B cell (primary cell): ENCODE results near the gene DHX9. TPM values are rescaled to one million over a fixed set of nuclear protein-coding genes. Genes with fewer than 3 reads are reported as not detected.

Experiments
- ATAC-seq: fragments of 200-7000 bp; cut with Tn5 transposase; one replicate; pipeline ENCODE4 v1.10.0; 2021; ENCODE audit warnings: low read depth, mild to moderate bottlenecking, moderate number of reproducible peaks, moderate library complexity
- CTCF ChIA-PET: fragments of 350-600 bp; sonication (Branson Sonifier 250); formaldehyde crosslinking; loops from one replicate; lab custom pipeline; 2021; ENCODE audit warnings: antibody characterized with exemption, inconsistent platforms; lab: Charles Lee
- POLR2A ChIA-PET: fragments of 350-600 bp; sonication (Branson Sonifier 250); formaldehyde crosslinking; loops from one replicate; lab custom pipeline; 2021; ENCODE audit warnings: antibody characterized with exemption; lab: Charles Lee
- DNase-seq: peaks from one replicate; pipeline ENCODE4 v3.0.0; 2013
- H2AFZ ChIP-seq: 2 replicates; pipeline ENCODE4 v1.6.1; 2012; ENCODE audit warnings: mild to moderate bottlenecking, low read depth, low read length; ENCODE audit not compliant: insufficient read depth, poor library complexity, severe bottlenecking
- H3K27ac ChIP-seq, 2 donors: 1 replicate in 1 of 2; 2 replicates in 1 of 2; pipeline ENCODE4 v1.5.1; 2012 to 2013; ENCODE audit warnings: low read length in 2 of 2, mild to moderate bottlenecking in 2 of 2, moderate library complexity in 1 of 2
- H3K27me3 ChIP-seq, 4 experiments: fragments of 200-600 bp in 1 of 4; sonication (generic) in 1 of 4; replicated peaks in 1 of 4; 1 replicate in 2 of 4; 2 replicates in 2 of 4; pipeline versions ENCODE4 v1.6.1 to v1.7.0; 2013 to 2016; ENCODE audit warnings: low read length in 3 of 4, mild to moderate bottlenecking in 2 of 4, mixed read lengths in 1 of 4, moderate library complexity in 1 of 4; ENCODE audit not compliant: insufficient read depth in 4 of 4, control insufficient read depth in 3 of 4; ENCODE audit errors: control extremely low read depth in 1 of 4
- H3K36me3 ChIP-seq, 2 experiments: replicated peaks in 1 of 2; 1 replicate in 1 of 2; 2 replicates in 1 of 2; pipeline versions ENCODE4 v1.6.1 to v1.7.1; 2013; ENCODE audit warnings: low read length in 1 of 2; ENCODE audit not compliant: insufficient read depth in 2 of 2, control insufficient read depth in 1 of 2; ENCODE audit errors: control extremely low read depth in 1 of 2, extremely low read depth in 1 of 2
- H3K4me1 ChIP-seq, 2 donors: fragments of 200-600 bp in 1 of 2; sonication (generic) in 1 of 2; 1 replicate in 1 of 2; 2 replicates in 1 of 2; pipeline versions ENCODE4 v1.5.1 to v1.6.1; 2013 to 2017; ENCODE audit warnings: low read length in 2 of 2; ENCODE audit not compliant: control insufficient read depth in 2 of 2, insufficient read depth in 2 of 2
- H3K4me2 ChIP-seq: replicated peaks from 2 replicates; pipeline ENCODE3; 2012; ENCODE audit warnings: mild to moderate bottlenecking, low read depth, low read length; ENCODE audit not compliant: poor library complexity, severe bottlenecking
- H3K4me3 ChIP-seq, 5 experiments: fragments of 200-600 bp in 1 of 5; sonication (generic) in 1 of 5; 1 replicate in 3 of 5; 2 replicates in 2 of 5; pipeline versions ENCODE4 v1.5.1 to v1.7.0; 2011 to 2016; ENCODE audit warnings: low read length in 4 of 5, mild to moderate bottlenecking in 4 of 5, low read depth in 2 of 5, control low read depth in 1 of 5, moderate library complexity in 1 of 5; ENCODE audit not compliant: insufficient read depth in 1 of 5; ENCODE audit errors: control extremely low read depth in 1 of 5, extremely low read depth in 1 of 5
- H3K79me2 ChIP-seq: fragments of 200-600 bp; sonication (generic); one replicate; pipeline ENCODE4 v1.6.0; 2016; ENCODE audit warnings: low read length; ENCODE audit not compliant: control insufficient read depth, insufficient read depth
- H3K9ac ChIP-seq: fragments of 200-600 bp; sonication (generic); 2 replicates; pipeline ENCODE4 v1.6.1; 2017; ENCODE audit warnings: mild to moderate bottlenecking, low read length, moderate library complexity
- H3K9me3 ChIP-seq, 3 donors: one replicate each; pipeline versions ENCODE4 v1.6.1 to v1.7.1; 2013; ENCODE audit warnings: low read length in 2 of 3; ENCODE audit not compliant: control insufficient read depth in 2 of 3, insufficient read depth in 1 of 3; ENCODE audit errors: control extremely low read depth in 1 of 3
- H4K20me1 ChIP-seq: 2 replicates; pipeline ENCODE4 v1.6.0; 2012; ENCODE audit warnings: mild to moderate bottlenecking, low read length; ENCODE audit not compliant: insufficient read depth, control insufficient read depth, poor library complexity, severe bottlenecking
- H3K27ac Mint-ChIP-seq: one replicate; pipeline ENCODE4 v1.8.0; 2021; ENCODE audit warnings: mixed read lengths
- H3K27me3 Mint-ChIP-seq: one replicate; pipeline ENCODE4 v1.8.0; 2021; ENCODE audit warnings: mixed read lengths
- H3K4me1 Mint-ChIP-seq: one replicate; pipeline ENCODE4 v1.8.0; 2021; ENCODE audit warnings: mixed read lengths
- H3K4me3 Mint-ChIP-seq: one replicate; pipeline ENCODE4 v1.8.0; 2021; ENCODE audit warnings: mixed read lengths
- H3K9me3 Mint-ChIP-seq: one replicate; pipeline ENCODE4 v1.8.0; 2022; ENCODE audit warnings: mixed read lengths; ENCODE audit not compliant: insufficient read depth
- EZH2 ChIP-seq: IDR thresholded peaks from 2 replicates; pipeline ENCODE4 v1.6.1; 2012; ENCODE audit warnings: borderline replicate concordance, low read depth, mild to moderate bottlenecking, moderate library complexity, low read length; ENCODE audit not compliant: insufficient read depth, poor library complexity, severe bottlenecking
- WGBS: methylation state at CpG from one replicate; pipeline ENCODE4 v1.1.5; 2013; ENCODE audit warnings: missing lambda C conversion rate; ENCODE audit not compliant: insufficient coverage; 5-methylcytosine and 5-hydroxymethylcytosine counted together
- intact Hi-C: fragments of 100-400 bp; cut with micrococcal nuclease; formaldehyde crosslinking; loops from one replicate; pipeline ENCODE4 v1.10.0; 2022
- polyA plus RNA-seq: library from polyadenylated mRNA; depleted of rRNA; stranded (reverse); fragments of >200 nt; gene quantifications from 2 replicates; pipeline ENCODE4 v1.2.3, GENCODE V29; 2012
- total RNA-seq, 2 donors: library from RNA; stranded (reverse); fragments of 120-200 nt in 1 of 2; gene quantifications; 1 replicate in 1 of 2; 2 replicates in 1 of 2; pipeline versions ENCODE4 v1.2.3 to v1.2.4, GENCODE V29; 2013 to 2022
- TF ChIP-seq, protein P1 (sequence below): fragments of 200-600 bp; IDR thresholded peaks from one replicate; pipeline ENCODE4 v1.8.0; 2022; ENCODE audit warnings: antibody characterized with exemption, mild to moderate bottlenecking

Gene DHX9
- total and polyA plus RNA-seq, 2 donors (not counting 1 experiment from before 2014, with no cell fraction given): 70.6 to 213 TPM

DNA sequence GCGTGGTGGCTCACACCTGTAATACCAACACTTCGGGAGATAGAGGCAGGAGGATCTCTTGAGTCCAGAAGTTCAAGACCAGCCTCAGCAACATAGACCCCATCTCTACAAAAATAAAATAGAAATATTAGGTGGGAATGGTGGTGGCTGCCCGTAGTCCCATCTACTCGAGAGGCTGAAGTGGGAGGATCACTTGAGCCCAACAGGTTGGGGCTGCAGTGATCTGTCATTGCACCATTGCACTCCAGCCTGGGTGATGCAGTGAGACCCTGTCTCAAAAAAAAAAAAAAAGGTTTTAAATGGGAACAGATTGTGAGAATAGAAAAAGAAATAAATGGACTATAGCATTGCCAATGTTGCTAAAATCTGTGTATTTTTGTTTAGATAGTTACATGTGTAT lies 11.2 kb downstream of the DHX9 start:
- no peaks in the 10 kb centered on the region for H3K9me3 Mint-ChIP-seq
- Histone ChIP-seq H4K20me1 (peaks cover 96% of the 10 kb centered on the region), H2AFZ (no peak overlapping the region), H3K4me1 (no peaks in the 10 kb centered on the region), H3K4me3 (no peak overlapping the region), H3K36me3 (peaks cover 11 to 98% of the 10 kb centered on the region in 2 experiments), H3K9me3 (no peaks in the 10 kb centered on the region), H3K27me3 (no peaks in the 10 kb centered on the region), H3K4me2 (no peak overlapping the region), H3K9ac (no peak overlapping the region), H3K27ac (no peak overlapping the region), H3K79me2 (peaks cover 73% of the 10 kb centered on the region)
- ChIA-PET CTCF (no interaction called here), POLR2A (no interaction called here)
- 100% methylated on average over 2 of the region's 4 CpGs for WGBS
- peaks cover 22% of the 10 kb centered on the region for H3K4me1 Mint-ChIP-seq
- no peaks in the 10 kb centered on the region for H3K27me3 Mint-ChIP-seq
- ATAC-seq (no peak), DNase-seq (no peak)
- TF ChIP-seq, protein P1, sequence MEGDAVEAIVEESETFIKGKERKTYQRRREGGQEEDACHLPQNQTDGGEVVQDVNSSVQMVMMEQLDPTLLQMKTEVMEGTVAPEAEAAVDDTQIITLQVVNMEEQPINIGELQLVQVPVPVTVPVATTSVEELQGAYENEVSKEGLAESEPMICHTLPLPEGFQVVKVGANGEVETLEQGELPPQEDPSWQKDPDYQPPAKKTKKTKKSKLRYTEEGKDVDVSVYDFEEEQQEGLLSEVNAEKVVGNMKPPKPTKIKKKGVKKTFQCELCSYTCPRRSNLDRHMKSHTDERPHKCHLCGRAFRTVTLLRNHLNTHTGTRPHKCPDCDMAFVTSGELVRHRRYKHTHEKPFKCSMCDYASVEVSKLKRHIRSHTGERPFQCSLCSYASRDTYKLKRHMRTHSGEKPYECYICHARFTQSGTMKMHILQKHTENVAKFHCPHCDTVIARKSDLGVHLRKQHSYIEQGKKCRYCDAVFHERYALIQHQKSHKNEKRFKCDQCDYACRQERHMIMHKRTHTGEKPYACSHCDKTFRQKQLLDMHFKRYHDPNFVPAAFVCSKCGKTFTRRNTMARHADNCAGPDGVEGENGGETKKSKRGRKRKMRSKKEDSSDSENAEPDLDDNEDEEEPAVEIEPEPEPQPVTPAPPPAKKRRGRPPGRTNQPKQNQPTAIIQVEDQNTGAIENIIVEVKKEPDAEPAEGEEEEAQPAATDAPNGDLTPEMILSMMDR: no peak
- no peak for TF ChIP-seq EZH2
- no peak overlapping the region for H3K27ac Mint-ChIP-seq
- intact Hi-C loops: no loop called here
- H3K4me3 Mint-ChIP-seq: no peak overlapping the region

DNA sequence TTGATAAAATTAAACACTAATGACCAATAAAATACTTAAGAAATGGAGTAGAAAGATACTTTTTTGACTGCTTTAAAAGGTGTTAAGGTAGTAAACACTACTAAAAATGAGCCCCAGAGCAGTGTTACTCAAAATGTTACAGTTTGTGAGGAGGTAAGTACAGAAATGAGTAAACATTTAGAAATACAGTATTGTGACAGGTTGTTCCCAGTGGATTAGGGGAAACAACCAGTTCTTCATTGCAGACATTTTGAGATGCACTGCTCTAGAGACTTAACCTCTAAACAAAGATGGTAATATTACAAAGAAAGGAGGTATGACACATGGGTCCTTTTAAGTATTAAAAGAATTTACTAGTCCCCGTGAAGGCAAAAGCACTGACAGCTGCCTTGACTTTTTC lies 12.7 kb downstream of the DHX9 start:
- H4K20me1 ChIP-seq: peaks cover 92% of the 10 kb centered on the region
- no peak overlapping the region for H2AFZ ChIP-seq
- no peak overlapping the region for H3K4me3 ChIP-seq
- Mint-ChIP-seq H3K4me3 (no peak overlapping the region), H3K27ac (no peak overlapping the region), H3K9me3 (no peaks in the 10 kb centered on the region), H3K4me1 (peaks cover 19% of the 10 kb centered on the region), H3K27me3 (no peaks in the 10 kb centered on the region)
- H3K27ac ChIP-seq: no peak overlapping the region
- no peaks in the 10 kb centered on the region for H3K27me3 ChIP-seq
- no CpG with 5 or more reads among the region's 1 CpG for WGBS
- ATAC-seq (no peak), DNase-seq (no peak)
- no peaks in the 10 kb centered on the region for H3K4me1 ChIP-seq
- peaks cover 58% of the 10 kb centered on the region for H3K79me2 ChIP-seq
- no peak overlapping the region for H3K4me2 ChIP-seq
- ChIA-PET POLR2A (no interaction called here), CTCF (no interaction called here)
- peaks cover 9 to 98% of the 10 kb centered on the region in 2 experiments for H3K36me3 ChIP-seq
- intact Hi-C loops: no loop called here
- H3K9me3 ChIP-seq: no peaks in the 10 kb centered on the region
- TF ChIP-seq, protein P1: no peak
- no peak for TF ChIP-seq EZH2
- no peak overlapping the region for H3K9ac ChIP-seq
